ENCODE measurements around the gene ETV3.

The ETV3 gene

DNA sequence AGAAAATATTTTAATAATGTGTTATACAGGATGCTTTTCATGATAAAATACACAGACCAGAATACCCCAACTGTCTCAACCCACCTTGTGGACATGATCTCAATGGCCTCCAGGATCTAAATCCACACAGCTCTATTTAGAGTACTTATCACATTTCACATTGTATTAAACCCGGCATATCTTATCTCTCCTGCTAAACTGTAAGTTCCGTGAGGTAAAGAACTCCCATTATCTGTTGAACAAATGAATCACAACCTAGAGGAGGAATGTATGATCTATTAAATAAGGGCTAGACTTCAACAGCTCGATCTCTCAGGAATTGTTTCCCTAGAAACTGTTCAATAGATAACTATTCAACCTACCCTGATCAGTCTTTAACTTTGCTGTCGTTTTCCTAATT is 6.9 kb downstream of the ETV3 start:
- peaks cover 27% of the 10 kb centered on the region for H3K79me2 ChIP-seq (ENCODE audit: control insufficient read depth, insufficient read depth, low read length, unreplicated experiment)
- no peak overlapping the region for H3K4me3 ChIP-seq (ENCODE audit: low read depth, low read length)
- peaks cover 8% of the 10 kb centered on the region for H3K4me1 ChIP-seq (ENCODE audit: control insufficient read depth, insufficient read depth, low read length, unreplicated experiment)
- H3K36me3 ChIP-seq (ENCODE audit: insufficient read depth, low read length) = peaks cover 42% of the 10 kb centered on the region
- H3K27ac ChIP-seq (ENCODE audit: low read depth, low read length) = no peak overlapping the region
- H3K27me3 ChIP-seq (ENCODE audit: insufficient read depth, low read length) = no peaks in the 10 kb centered on the region
- no peak overlapping the region for H2AFZ ChIP-seq (ENCODE audit: low read length, unreplicated experiment)

DNA sequence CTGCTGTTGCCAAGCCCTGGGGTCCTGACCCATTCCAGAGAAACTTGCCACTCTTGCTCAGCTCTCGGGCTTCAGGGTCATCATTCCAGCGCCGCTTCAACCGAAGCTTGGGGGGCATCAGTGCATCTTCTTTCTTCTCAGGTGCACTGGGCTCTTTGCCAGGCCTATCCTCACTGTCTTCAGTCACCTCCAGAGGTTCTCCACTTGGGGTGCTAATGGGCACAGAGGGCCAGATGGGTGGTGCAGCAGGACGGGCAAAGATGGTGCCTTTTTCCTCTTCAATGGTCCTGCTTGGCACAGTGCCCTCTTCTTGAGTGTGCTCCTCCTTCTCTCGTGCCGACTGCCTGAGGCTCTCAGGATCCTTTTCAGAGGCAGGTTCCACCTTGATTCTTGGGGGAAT is 13.3 kb downstream of the ETV3 start:
- H3K27ac ChIP-seq (ENCODE audit: low read depth, low read length) = no peak overlapping the region
- H3K4me3 ChIP-seq (ENCODE audit: low read depth, low read length) = no peak overlapping the region
- no peaks in the 10 kb centered on the region; the same call in 1 of the 2 replicates for H3K36me3 ChIP-seq (ENCODE audit: insufficient read depth, low read length)
- H3K27me3 ChIP-seq (ENCODE audit: insufficient read depth, low read length) = no peaks in the 10 kb centered on the region
- H3K4me1 ChIP-seq (ENCODE audit: control insufficient read depth, insufficient read depth, low read length, unreplicated experiment) = no peaks in the 10 kb centered on the region
- no peak overlapping the region for H2AFZ ChIP-seq (ENCODE audit: low read length, unreplicated experiment)
- no peaks in the 10 kb centered on the region for H3K79me2 ChIP-seq (ENCODE audit: control insufficient read depth, insufficient read depth, low read length, unreplicated experiment)

DNA sequence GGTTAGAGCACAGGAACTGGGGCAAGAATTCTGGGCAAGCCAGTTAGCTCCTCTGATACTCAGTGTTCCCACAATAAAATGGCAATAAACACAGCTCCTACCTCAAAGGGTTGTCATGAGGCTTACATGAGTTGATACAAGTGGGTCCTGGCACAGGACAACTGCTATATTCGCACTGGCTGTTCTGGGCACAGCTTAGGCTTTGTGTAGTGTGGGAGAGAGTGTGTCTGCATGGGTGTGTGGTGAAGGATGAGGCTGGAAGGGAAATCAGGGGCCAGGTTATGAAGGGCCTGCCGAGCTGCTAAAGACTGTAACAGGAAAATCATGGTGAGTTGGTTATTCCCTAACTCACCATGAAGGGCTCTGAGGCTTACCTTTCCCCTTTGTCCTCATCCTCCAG is 18.7 kb downstream of the ETV3 start:
- Histone ChIP-seq H3K4me3 (ENCODE audit: low read depth, low read length) (no peak overlapping the region), H2AFZ (ENCODE audit: low read length, unreplicated experiment) (no peak overlapping the region), H3K27me3 (ENCODE audit: insufficient read depth, low read length) (0 out of 2 replicates have a peak, but pooled peaks cover 3% of the 10 kb centered on the region), H3K27ac (ENCODE audit: low read depth, low read length) (no peak overlapping the region), H3K4me1 (ENCODE audit: control insufficient read depth, insufficient read depth, low read length, unreplicated experiment) (no peaks in the 10 kb centered on the region), H3K36me3 (ENCODE audit: insufficient read depth, low read length) (no peaks in the 10 kb centered on the region), H3K79me2 (ENCODE audit: control insufficient read depth, insufficient read depth, low read length, unreplicated experiment) (no peaks in the 10 kb centered on the region)

DNA sequence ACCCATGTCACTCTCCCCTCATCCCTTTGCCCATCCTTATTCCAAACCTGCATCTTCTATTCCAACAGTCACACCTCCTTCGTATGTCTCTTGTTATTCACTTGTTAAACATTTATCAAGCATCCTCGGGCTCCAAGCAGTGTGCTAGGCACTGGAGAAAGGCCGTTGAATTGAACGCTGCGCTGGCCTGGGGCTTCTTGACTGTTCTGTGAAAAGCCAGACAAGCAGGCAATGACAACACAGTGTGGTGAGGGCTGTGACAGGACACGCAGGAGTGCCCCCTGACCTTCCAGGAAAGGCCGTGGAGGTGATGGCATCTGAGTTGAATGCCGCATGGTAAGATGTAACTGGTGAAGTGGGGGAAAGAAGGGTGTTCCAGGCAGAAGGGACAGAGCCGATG is 19.2 kb downstream of the ETV3 start:
- no peaks in the 10 kb centered on the region for H3K4me1 ChIP-seq (ENCODE audit: control insufficient read depth, insufficient read depth, low read length, unreplicated experiment)

DNA sequence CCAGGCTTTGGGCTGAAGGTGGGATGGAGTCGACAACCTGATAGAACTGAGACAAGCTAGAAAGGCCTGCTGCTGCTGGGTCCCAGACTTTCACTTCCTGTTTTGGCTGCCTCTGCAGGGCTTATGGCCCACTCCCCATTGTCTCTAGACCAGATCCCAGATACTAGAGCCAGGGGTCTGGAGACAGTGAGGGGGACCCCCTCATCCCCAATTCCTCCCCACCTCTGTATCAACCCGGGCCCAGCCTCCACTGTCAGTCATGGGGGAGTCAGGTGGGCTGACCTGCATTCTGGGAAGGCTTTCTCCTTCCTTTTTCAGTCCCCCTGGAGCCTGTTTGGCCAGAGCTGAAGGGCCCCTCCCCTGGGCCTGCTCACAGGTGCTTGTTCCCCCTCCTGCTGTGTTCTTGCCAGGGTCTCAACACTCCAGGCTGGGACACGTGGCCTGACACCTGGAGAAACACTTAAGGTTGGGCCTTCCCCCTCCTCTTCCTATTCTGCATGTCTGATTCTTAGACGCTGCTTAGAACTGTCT is 20.6 kb downstream of the ETV3 start:
- Histone ChIP-seq H3K36me3 (ENCODE audit: insufficient read depth, low read length) (no peaks in the 10 kb centered on the region), H3K27me3 (ENCODE audit: insufficient read depth, low read length) (peaks cover 6% of the 10 kb centered on the region), H3K79me2 (ENCODE audit: control insufficient read depth, insufficient read depth, low read length, unreplicated experiment) (no peaks in the 10 kb centered on the region), H3K27ac (ENCODE audit: low read depth, low read length) (no peak overlapping the region), H3K4me1 (ENCODE audit: control insufficient read depth, insufficient read depth, low read length, unreplicated experiment) (no peaks in the 10 kb centered on the region), H3K4me3 (ENCODE audit: low read depth, low read length) (no peak overlapping the region), H2AFZ (ENCODE audit: low read length, unreplicated experiment) (no peak overlapping the region)

More for the DNA sequence above, 19.2 kb downstream of the ETV3 start:
- Histone ChIP-seq H2AFZ (ENCODE audit: low read length, unreplicated experiment) (no peak overlapping the region), H3K79me2 (ENCODE audit: control insufficient read depth, insufficient read depth, low read length, unreplicated experiment) (no peaks in the 10 kb centered on the region), H3K27me3 (ENCODE audit: insufficient read depth, low read length) (0 out of 2 replicates have a peak, but pooled peaks cover 5% of the 10 kb centered on the region), H3K36me3 (ENCODE audit: insufficient read depth, low read length) (no peaks in the 10 kb centered on the region), H3K27ac (ENCODE audit: low read depth, low read length) (no peak overlapping the region), H3K4me3 (ENCODE audit: low read depth, low read length) (no peak overlapping the region)

DNA sequence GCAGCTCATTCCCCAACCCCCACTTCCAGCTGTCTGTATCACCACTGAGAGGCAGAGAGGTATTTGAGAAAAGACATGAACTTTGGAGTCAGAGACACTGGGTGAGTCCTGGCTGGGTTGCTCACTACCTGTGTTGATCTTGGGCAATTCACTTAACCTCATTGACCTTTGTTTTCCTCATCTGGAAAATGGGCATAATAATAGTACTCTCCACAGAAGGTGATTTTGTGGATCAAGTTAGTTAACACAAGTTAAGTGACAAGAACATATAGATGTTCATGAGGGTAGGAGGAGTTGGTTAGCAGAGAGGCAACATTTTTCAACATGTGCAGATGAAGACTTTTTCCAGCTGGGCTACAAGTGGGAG is 21.5 kb downstream of the ETV3 start:
- no peaks in the 10 kb centered on the region for H3K79me2 ChIP-seq (ENCODE audit: control insufficient read depth, insufficient read depth, low read length, unreplicated experiment)
- H3K4me3 ChIP-seq (ENCODE audit: low read depth, low read length) = no peak overlapping the region
- H3K4me1 ChIP-seq (ENCODE audit: control insufficient read depth, insufficient read depth, low read length, unreplicated experiment) = no peaks in the 10 kb centered on the region
- no peak overlapping the region for H3K27ac ChIP-seq (ENCODE audit: low read depth, low read length)
- no peaks in the 10 kb centered on the region for H3K36me3 ChIP-seq (ENCODE audit: insufficient read depth, low read length)
- peaks cover 13% of the 10 kb centered on the region for H3K27me3 ChIP-seq (ENCODE audit: insufficient read depth, low read length)
- no peak overlapping the region for H2AFZ ChIP-seq (ENCODE audit: low read length, unreplicated experiment)

DNA sequence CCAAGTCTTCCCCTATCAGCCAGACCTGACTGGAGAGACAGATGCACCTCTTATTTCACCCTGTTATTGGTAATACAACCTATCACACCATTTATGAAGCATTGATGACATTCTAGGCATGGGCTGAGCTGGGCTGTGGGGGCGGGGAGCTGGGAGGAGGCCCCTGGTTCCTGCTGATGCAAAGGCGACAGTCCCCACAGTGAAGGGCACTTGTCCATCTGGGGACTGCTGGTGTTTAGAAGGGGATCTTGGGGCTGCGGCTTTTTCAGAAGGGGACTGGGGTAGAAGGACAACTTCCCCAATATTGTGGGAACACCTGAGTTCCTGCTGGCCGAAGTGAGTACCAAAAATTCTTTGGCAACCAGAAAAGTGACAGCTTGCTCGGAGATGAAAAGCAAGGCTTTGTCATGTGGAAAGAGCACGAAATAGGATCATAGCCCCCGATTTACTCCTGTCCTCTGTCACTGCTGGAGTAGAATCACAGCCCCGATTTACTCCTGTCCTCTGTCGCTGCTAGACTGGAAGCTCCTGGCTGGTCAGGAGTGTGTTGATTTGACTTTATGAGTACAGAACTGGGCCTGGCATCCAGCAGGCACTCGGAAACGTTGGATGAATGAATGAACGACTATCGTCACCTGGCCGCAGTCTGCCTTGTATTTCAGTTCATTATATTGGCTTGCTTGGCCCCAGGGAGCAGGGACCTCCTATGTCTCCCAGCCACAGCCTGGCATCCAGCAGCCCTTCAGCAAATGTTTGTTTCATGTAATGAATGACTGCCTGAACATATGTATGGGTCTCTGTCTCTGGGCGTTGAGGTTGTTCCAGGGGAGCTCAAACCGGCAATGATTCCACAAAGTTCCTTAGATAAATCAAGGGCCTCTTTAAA is 22.1 kb downstream of the ETV3 start:
- H3K27me3 ChIP-seq (ENCODE audit: insufficient read depth, low read length) = peaks cover 13% of the 10 kb centered on the region
- H3K79me2 ChIP-seq (ENCODE audit: control insufficient read depth, insufficient read depth, low read length, unreplicated experiment) = no peaks in the 10 kb centered on the region
- H3K27ac ChIP-seq (ENCODE audit: low read depth, low read length) = no peak overlapping the region
- H3K36me3 ChIP-seq (ENCODE audit: insufficient read depth, low read length) = no peaks in the 10 kb centered on the region
- H2AFZ ChIP-seq (ENCODE audit: low read length, unreplicated experiment) = no peak overlapping the region
- no peak overlapping the region for H3K4me3 ChIP-seq (ENCODE audit: low read depth, low read length)
- no peaks in the 10 kb centered on the region for H3K4me1 ChIP-seq (ENCODE audit: control insufficient read depth, insufficient read depth, low read length, unreplicated experiment)

DNA sequence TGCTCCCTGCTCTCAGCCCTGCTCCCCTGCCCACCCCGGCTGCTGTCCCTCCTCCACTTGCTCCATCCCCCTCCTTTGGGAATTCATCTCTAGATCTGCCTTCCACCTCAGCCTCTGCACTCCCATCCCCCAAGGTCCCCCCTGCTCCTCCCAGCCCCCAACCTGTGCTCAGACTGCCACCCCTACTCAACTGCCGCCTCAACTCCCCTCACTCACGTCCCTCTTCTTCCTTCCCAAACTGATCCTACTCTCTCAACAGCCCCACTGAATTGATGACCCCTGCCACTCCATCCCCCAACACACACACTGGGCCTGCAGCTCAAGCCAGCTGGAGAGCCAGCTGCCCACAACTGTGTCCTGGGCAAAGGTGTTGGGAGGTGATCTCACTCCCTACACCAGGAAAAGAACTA is 22.8 kb downstream of the ETV3 start:
- H3K27ac ChIP-seq (ENCODE audit: low read depth, low read length) = no peak overlapping the region
- no peaks in the 10 kb centered on the region for H3K36me3 ChIP-seq (ENCODE audit: insufficient read depth, low read length)

DNA sequence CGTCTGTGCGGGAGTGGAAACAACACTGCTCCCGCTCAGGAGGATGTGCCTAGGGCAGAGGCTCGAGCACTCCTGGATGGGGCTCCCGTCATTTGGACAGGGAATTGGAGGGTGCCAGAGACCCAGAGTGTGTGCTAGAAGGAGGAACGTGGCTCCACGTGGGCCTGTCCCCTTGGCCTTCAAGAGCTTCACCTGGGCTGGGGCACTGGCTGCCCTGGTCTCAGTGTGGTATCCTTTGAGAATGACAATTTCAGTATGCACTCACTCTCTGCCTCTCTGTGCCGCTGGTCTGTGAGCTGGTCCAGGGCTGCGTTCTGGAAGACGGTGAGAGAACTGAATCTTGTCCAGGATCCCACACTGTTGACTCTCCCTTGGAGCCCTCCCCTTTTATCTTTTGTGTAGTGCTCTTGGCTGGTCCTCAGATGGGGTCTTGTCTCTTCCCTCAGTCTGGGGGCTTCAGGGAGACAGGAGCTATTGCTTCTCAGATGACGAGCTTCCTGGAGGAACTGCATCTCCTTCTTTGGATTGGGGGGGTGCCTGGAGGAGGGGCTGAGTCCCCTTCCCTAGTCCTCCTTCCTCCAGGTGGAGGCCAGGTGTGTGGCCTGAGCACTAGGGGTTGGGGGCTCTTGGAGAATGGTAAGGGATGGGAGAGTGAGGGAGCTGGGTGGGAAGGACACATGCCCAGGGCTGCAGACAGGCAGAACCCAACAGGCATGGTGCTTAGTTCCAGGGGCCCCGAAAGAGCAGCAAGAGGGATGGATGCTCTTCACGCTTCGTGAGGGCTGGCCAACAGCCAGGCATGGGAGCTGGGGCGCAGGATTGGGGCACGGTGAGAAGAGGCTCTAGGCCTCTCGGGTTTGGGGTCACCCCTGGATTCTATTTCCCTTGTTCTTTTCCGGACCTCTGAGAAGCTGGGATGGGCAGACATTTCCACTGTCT is 23.7 kb downstream of the ETV3 start:
- H3K27me3 ChIP-seq (ENCODE audit: insufficient read depth, low read length) = peaks cover 13% of the 10 kb centered on the region
- no peaks in the 10 kb centered on the region for H3K36me3 ChIP-seq (ENCODE audit: insufficient read depth, low read length)
- no peak overlapping the region for H3K27ac ChIP-seq (ENCODE audit: low read depth, low read length)
- H2AFZ ChIP-seq (ENCODE audit: low read length, unreplicated experiment) = no peak overlapping the region
- no peak overlapping the region for H3K4me3 ChIP-seq (ENCODE audit: low read depth, low read length)
- no peaks in the 10 kb centered on the region for H3K79me2 ChIP-seq (ENCODE audit: control insufficient read depth, insufficient read depth, low read length, unreplicated experiment)
- H3K4me1 ChIP-seq (ENCODE audit: control insufficient read depth, insufficient read depth, low read length, unreplicated experiment) = no peaks in the 10 kb centered on the region

More for the DNA sequence above, 22.8 kb downstream of the ETV3 start:
- H2AFZ ChIP-seq (ENCODE audit: low read length, unreplicated experiment) = no peak overlapping the region
- no peaks in the 10 kb centered on the region for H3K79me2 ChIP-seq (ENCODE audit: control insufficient read depth, insufficient read depth, low read length, unreplicated experiment)
- peaks cover 13% of the 10 kb centered on the region for H3K27me3 ChIP-seq (ENCODE audit: insufficient read depth, low read length)
- H3K4me1 ChIP-seq (ENCODE audit: control insufficient read depth, insufficient read depth, low read length, unreplicated experiment) = no peaks in the 10 kb centered on the region
- H3K4me3 ChIP-seq (ENCODE audit: low read depth, low read length) = no peak overlapping the region

DNA sequence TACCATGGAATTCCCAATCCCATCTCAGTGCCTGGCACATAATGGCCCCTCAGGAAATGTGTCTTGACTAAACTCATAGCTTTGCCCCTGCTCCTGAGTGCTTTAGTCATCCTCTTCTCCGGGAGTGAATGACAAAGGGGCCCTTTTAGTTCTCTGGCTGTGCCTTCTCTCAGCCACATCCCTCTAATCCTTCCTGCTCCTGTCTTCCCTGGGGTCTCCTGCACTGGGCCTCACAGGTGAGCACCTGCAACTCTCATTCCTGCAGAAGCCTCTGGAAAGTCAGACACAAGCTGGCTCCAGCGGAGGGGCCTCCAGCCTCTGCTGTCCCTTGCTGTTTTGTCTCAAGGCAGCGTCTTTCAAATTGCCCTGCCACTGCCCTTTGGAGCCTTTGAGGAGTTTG is 24.6 kb downstream of the ETV3 start:
- H3K27ac ChIP-seq (ENCODE audit: low read depth, low read length) = no peak overlapping the region
- H3K27me3 ChIP-seq (ENCODE audit: insufficient read depth, low read length) = peaks cover 13% of the 10 kb centered on the region
- no peaks in the 10 kb centered on the region for H3K36me3 ChIP-seq (ENCODE audit: insufficient read depth, low read length)
- H3K4me3 ChIP-seq (ENCODE audit: low read depth, low read length) = no peak overlapping the region
- no peak overlapping the region for H2AFZ ChIP-seq (ENCODE audit: low read length, unreplicated experiment)
- no peaks in the 10 kb centered on the region for H3K79me2 ChIP-seq (ENCODE audit: control insufficient read depth, insufficient read depth, low read length, unreplicated experiment)
- H3K4me1 ChIP-seq (ENCODE audit: control insufficient read depth, insufficient read depth, low read length, unreplicated experiment) = no peaks in the 10 kb centered on the region

Measured in ACC112 (cell line).